HG03354 (cell line): ENCODE measurements around the gene CLIC6.

ENCODE experiments used
- ATAC-seq: cut with Tn5 transposase; IDR thresholded peaks from one replicate; pipeline ENCODE4 v1.9.1; 2021; ENCODE audit warnings: mild to moderate bottlenecking; ENCODE audit not compliant: unreplicated experiment, poor library complexity, severe bottlenecking

Gene CLIC6

GRCh38 chr21:34668803-34669148, at the start of gene CLIC6:
Gene CLIC6 (plus strand): TSS chr21:34668994. CDS start chr21:34669389, 395 bp downstream.
- no peak for ATAC-seq

GRCh38 chr21:34619841-34620665, 48.7 kb upstream of the CLIC6 start:
- no peak for ATAC-seq

- ATAC-seq = no peak
These were observed 47.1 kb upstream of the CLIC6 start for GRCh38 chr21:34621434-34622350.

GRCh38 chr21:34623516-34623915, 45.3 kb upstream of the CLIC6 start:
- no peak for ATAC-seq

GRCh38 chr21:34625030-34625593, 43.7 kb upstream of the CLIC6 start:
- ATAC-seq = no peak

GRCh38 chr21:34626131-34626530, 42.7 kb upstream of the CLIC6 start:
- ATAC-seq = no peak

GRCh38 chr21:34630536-34631143, 38.2 kb upstream of the CLIC6 start:
- no peak for ATAC-seq

GRCh38 chr21:34632498-34632897, 36.3 kb upstream of the CLIC6 start:
- ATAC-seq = no peak

- no peak for ATAC-seq
These were observed 33.5 kb upstream of the CLIC6 start for GRCh38 chr21:34635307-34635706.

- no peak for ATAC-seq
These were observed 31.8 kb upstream of the CLIC6 start for GRCh38 chr21:34636961-34637360.

GRCh38 chr21:34639250-34639649, 29.5 kb upstream of the CLIC6 start:
- no peak for ATAC-seq

- ATAC-seq = peak; percentile 59
These were observed 28.7 kb upstream of the CLIC6 start for GRCh38 chr21:34639882-34640788.

- no peak for ATAC-seq
These were observed 27.9 kb upstream of the CLIC6 start for GRCh38 chr21:34640858-34641257.

GRCh38 chr21:34642211-34643075, 26.4 kb upstream of the CLIC6 start:
- peak; percentile 59 for ATAC-seq

- ATAC-seq = no peak
These were observed 24.0 kb upstream of the CLIC6 start for GRCh38 chr21:34644825-34645224.

GRCh38 chr21:34647555-34647954, 21.2 kb upstream of the CLIC6 start:
- ATAC-seq = no peak

GRCh38 chr21:34648739-34649297, 20.0 kb upstream of the CLIC6 start:
- no peak for ATAC-seq

- ATAC-seq = no peak
These were observed 19.4 kb upstream of the CLIC6 start for GRCh38 chr21:34649400-34649799.
